Osteocyte (in vitro differentiated cells): ENCODE results near the gene ETV3. TPM values are rescaled to one million over a fixed set of nuclear protein-coding genes. Genes with fewer than 3 reads are reported as not detected.
A peak's percentile ranks its signal among the peaks of the same experiment; 100 is the strongest.

Source experiments
- DNase-seq: peaks from one replicate; pipeline ENCODE4 v3.0.0; 2021; ENCODE audit warnings: mixed read lengths; ENCODE audit not compliant: unreplicated experiment; ENCODE audit errors: extremely low spot score
- H3K27ac Mint-ChIP-seq: one replicate; pipeline ENCODE4 v1.8.0; 2021; ENCODE audit warnings: mild to moderate bottlenecking, mixed read lengths; ENCODE audit not compliant: unreplicated experiment
- H3K27me3 Mint-ChIP-seq: one replicate; pipeline ENCODE4 v1.8.0; 2021; ENCODE audit warnings: mixed read lengths; ENCODE audit not compliant: unreplicated experiment
- H3K36me3 Mint-ChIP-seq: one replicate; pipeline ENCODE4 v1.8.0; 2021; ENCODE audit warnings: mixed read lengths; ENCODE audit not compliant: unreplicated experiment
- H3K4me1 Mint-ChIP-seq: one replicate; pipeline ENCODE4 v1.8.0; 2021; ENCODE audit warnings: mixed read lengths; ENCODE audit not compliant: unreplicated experiment
- H3K4me3 Mint-ChIP-seq: one replicate; pipeline ENCODE4 v1.8.0; 2021; ENCODE audit warnings: mild to moderate bottlenecking, moderate library complexity, mixed read lengths; ENCODE audit not compliant: unreplicated experiment
- H3K9me3 Mint-ChIP-seq: one replicate; pipeline ENCODE4 v1.8.0; 2021; ENCODE audit warnings: mixed read lengths; ENCODE audit not compliant: unreplicated experiment
- CTCF ChIP-seq: fragments of 200-600 bp; sonication (generic); IDR thresholded peaks from 2 replicates; pipeline ENCODE4 v1.5.0; 2021; ENCODE audit warnings: antibody characterized with exemption, mild to moderate bottlenecking, moderate library complexity
- total RNA-seq: library from RNA; stranded (reverse); gene quantifications from 2 replicates; pipeline ENCODE4 v1.2.1, GENCODE V29; 2021

The ETV3 gene
- total RNA-seq, 1 donor from 2014 or later = 28.5 TPM

- Mint-ChIP-seq H3K27me3 (no peaks in the 10 kb centered on the region), H3K4me1 (peaks cover 31% of the 10 kb centered on the region), H3K9me3 (no peaks in the 10 kb centered on the region), H3K4me3 (no peak overlapping the region), H3K36me3 (peaks cover 46% of the 10 kb centered on the region), H3K27ac (no peak overlapping the region)
- no peak for DNase-seq
- no peak for TF ChIP-seq CTCF
Observed at GRCh38 chr1:157135070-157135469, 3.1 kb downstream of the ETV3 start.

GRCh38 chr1:157134442-157134841 lies 3.8 kb downstream of the ETV3 start:
- Mint-ChIP-seq H3K36me3 (peaks cover 46% of the 10 kb centered on the region), H3K4me1 (peaks cover 29% of the 10 kb centered on the region), H3K27me3 (no peaks in the 10 kb centered on the region), H3K27ac (no peak overlapping the region), H3K4me3 (no peak overlapping the region), H3K9me3 (no peaks in the 10 kb centered on the region)
- TF ChIP-seq CTCF = no peak
- DNase-seq = no peak

- no peak for TF ChIP-seq CTCF
- no peak overlapping the region for H3K4me3 Mint-ChIP-seq
- H3K4me1 Mint-ChIP-seq = peaks cover 22% of the 10 kb centered on the region
- no peak overlapping the region for H3K27ac Mint-ChIP-seq
- H3K9me3 Mint-ChIP-seq = no peaks in the 10 kb centered on the region
- no peaks in the 10 kb centered on the region for H3K27me3 Mint-ChIP-seq
- no peak for DNase-seq
- H3K36me3 Mint-ChIP-seq = peaks cover 50% of the 10 kb centered on the region
Observed at GRCh38 chr1:157133426-157133825, 4.8 kb downstream of the ETV3 start.

- no peak for TF ChIP-seq CTCF
- Mint-ChIP-seq H3K27ac (no peak overlapping the region), H3K36me3 (peaks cover 57% of the 10 kb centered on the region)
Observed at GRCh38 chr1:157132616-157133167, 5.5 kb downstream of the ETV3 start.

GRCh38 chr1:157132111-157132510 lies 6.1 kb downstream of the ETV3 start:
- Mint-ChIP-seq H3K36me3 (peaks cover 57% of the 10 kb centered on the region), H3K27ac (peak overlapping the region; percentile 27), H3K9me3 (no peaks in the 10 kb centered on the region), H3K4me1 (peaks cover 18% of the 10 kb centered on the region), H3K4me3 (no peak overlapping the region), H3K27me3 (no peaks in the 10 kb centered on the region)
- DNase-seq = no peak
- TF ChIP-seq CTCF = no peak

More at GRCh38 chr1:157132616-157133167, 5.5 kb downstream of the ETV3 start:
- Mint-ChIP-seq H3K27me3 (no peaks in the 10 kb centered on the region), H3K4me1 (peaks cover 22% of the 10 kb centered on the region), H3K9me3 (no peaks in the 10 kb centered on the region), H3K4me3 (no peak overlapping the region)
- DNase-seq = no peak
